ENCODE measurements around the gene C1QTNF5. TPM values are rescaled to one million over a fixed set of nuclear protein-coding genes. Genes with fewer than 3 reads are reported as not detected.

C1QTNF5 gene
- total RNA-seq, 4 donors from 2014 or later = 13.0 to 46.4 (median 27.8) TPM

DNA sequence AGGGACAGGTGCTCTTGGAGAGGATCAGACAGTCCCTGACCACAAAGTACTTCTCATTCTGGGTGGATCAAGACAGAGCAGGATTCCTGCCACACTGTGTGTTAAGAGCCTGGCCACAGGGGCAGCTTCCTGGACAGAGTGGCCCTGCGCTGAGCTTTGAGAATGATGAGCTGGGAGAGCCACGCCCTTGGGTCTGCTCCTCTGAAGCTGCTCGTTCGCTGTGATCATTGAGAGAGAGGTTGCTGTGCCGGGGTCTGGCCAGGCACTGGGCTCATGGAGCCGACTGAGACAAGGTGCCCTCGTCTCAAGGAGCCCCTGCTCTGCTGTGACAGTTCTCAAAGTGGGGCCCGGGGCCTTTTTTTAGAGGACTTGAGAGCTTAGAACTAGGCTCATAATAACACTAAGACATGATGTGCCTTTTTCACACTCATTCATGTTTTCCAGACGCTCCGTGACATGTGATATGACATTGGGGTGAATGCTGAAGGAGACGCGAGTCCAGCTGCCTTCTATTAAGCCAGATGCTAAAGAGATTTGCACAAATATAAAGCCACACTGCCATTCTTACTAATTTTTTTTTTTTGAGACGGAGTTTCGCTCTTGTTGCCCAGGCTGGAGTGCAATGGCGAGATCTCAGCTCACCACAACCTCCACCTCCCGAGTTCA, 7.4 kb upstream of the C1QTNF5 start:
- 71 to 83% methylated on average over 12 to 15 of the region's 16 CpGs for WGBS, 2 donors
- H3K36me3 ChIP-seq = no peaks in the 10 kb centered on the region
- DNase-seq = no peak
- intact Hi-C loops (cut with DNase I) = no loop called here
- TF ChIP-seq, protein P1, sequence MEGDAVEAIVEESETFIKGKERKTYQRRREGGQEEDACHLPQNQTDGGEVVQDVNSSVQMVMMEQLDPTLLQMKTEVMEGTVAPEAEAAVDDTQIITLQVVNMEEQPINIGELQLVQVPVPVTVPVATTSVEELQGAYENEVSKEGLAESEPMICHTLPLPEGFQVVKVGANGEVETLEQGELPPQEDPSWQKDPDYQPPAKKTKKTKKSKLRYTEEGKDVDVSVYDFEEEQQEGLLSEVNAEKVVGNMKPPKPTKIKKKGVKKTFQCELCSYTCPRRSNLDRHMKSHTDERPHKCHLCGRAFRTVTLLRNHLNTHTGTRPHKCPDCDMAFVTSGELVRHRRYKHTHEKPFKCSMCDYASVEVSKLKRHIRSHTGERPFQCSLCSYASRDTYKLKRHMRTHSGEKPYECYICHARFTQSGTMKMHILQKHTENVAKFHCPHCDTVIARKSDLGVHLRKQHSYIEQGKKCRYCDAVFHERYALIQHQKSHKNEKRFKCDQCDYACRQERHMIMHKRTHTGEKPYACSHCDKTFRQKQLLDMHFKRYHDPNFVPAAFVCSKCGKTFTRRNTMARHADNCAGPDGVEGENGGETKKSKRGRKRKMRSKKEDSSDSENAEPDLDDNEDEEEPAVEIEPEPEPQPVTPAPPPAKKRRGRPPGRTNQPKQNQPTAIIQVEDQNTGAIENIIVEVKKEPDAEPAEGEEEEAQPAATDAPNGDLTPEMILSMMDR (IDR thresholded peaks at IDR 0.05) = no peak
- TF ChIP-seq POLR2A (IDR thresholded peaks at IDR 0.05) = no peak
- no peaks in the 10 kb centered on the region for H3K27me3 ChIP-seq
- no peak overlapping the region for H3K27ac ChIP-seq
- no peaks in the 10 kb centered on the region for H3K9me3 ChIP-seq
- H3K4me3 ChIP-seq (replicated peaks in 1 of 3) = no peak overlapping the region
- H3K4me1 ChIP-seq = peaks cover 0 to 4% of the 10 kb centered on the region in 2 donors

DNA sequence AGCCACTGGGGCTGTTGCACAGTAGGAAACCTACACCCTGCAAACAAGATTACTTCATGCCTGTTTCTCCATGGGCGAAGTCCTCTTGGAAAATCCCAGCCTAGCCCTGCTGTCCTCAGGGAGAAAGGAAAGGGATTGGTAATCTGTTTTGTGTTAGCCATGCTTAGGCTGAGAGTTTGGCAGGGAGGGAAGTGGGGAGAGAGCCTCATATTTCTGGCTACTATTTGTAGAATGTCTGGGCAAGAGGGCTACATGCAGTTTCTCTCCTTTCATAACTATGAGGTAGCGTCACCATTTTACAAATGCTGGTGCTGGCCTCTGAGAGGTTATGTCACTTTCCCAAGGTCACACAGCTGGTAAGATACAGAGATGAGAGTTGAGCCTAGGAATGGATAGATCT, 6.6 kb upstream of the C1QTNF5 start:
- no peak overlapping the region for H3K4me3 ChIP-seq (replicated peaks in 1 of 3)
- H3K27ac ChIP-seq = no peak overlapping the region
- TF ChIP-seq, protein P1 (IDR thresholded peaks at IDR 0.05) = no peak
- no peak for TF ChIP-seq POLR2A (IDR thresholded peaks at IDR 0.05)
- DNase-seq = no peak
- no peaks in the 10 kb centered on the region for H3K27me3 ChIP-seq
- H3K36me3 ChIP-seq = no peaks in the 10 kb centered on the region
- 75 to 84% methylated on average over 2 of the region's 2 CpGs for WGBS, 2 donors
- no peaks in the 10 kb centered on the region for H3K4me1 ChIP-seq
- no peaks in the 10 kb centered on the region for H3K9me3 ChIP-seq
- intact Hi-C loops (cut with DNase I) = no loop called here

DNA sequence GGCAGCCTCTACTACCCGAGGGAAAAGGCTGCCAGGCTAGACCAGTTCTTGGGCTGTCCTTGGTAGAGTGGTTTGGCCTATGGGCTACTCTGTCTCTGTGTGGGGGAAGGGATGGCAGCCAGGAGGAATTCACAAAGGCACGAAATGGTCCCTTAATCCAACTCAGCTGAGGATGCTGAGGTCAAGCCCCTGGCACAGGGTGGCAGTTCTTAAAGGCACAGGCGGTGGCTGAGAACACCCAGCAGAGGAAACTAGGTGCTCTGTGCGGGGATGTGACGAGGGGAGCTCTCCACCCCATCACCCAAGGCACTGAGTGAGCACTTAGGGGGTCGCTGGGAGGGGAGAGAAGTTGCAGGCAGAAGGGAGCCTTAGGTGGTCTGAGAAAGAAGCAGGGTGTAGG, 5.9 kb upstream of the C1QTNF5 start, which contains the start of gene MFRP:
Gene MFRP (minus strand): TSS at position 101 of the 400 bp plus-strand sequence. CDS start 192 bp downstream, outside the sequence.
- Histone ChIP-seq H3K9me3 (no peaks in the 10 kb centered on the region), H3K4me1 (no peaks in the 10 kb centered on the region), H3K27me3 (no peaks in the 10 kb centered on the region), H3K27ac (no peak within 1 kb of the TSS), H3K36me3 (no peaks in the 10 kb centered on the region), H3K4me3 (replicated peaks in 1 of 3) (no peak within 1 kb of the TSS)
- WGBS, 2 donors = 53 to 54% methylated on average over 5 to 6 of the region's 6 CpGs
- intact Hi-C loops (cut with DNase I) = no loop called here
- TF ChIP-seq POLR2A (IDR thresholded peaks at IDR 0.05) = no peak
- TF ChIP-seq, protein P1 (IDR thresholded peaks at IDR 0.05) = no peak
- DNase-seq = no peak

DNA sequence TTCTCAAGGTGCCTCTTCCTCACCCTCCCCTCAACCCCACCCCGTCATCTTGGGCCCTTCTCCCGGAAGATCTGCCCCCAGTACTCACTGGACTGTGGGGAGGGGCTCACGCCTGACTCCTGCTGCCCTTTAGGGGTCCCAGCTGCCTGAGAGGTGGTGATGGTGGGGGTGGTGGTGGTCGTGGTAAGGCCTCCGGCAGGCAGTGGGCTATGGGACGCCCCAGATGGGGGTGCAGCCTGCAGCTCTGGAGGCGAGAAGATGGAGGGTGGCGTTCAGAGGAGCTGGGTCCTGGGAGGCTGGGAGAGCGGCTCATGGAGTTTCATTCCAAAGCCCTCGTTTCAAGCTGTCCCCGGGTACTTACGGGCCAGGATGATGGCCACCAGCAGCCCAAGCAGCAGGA, 5.0 kb upstream of the C1QTNF5 start:
- Histone ChIP-seq H3K9me3 (no peaks in the 10 kb centered on the region), H3K27ac (no peak overlapping the region), H3K36me3 (no peaks in the 10 kb centered on the region), H3K27me3 (no peaks in the 10 kb centered on the region), H3K4me1 (peaks cover 3 to 9% of the 10 kb centered on the region in 2 donors), H3K4me3 (replicated peaks in 1 of 3) (no peak overlapping the region)
- no peak for DNase-seq
- intact Hi-C loops (cut with DNase I) = no loop called here
- 80 to 88% methylated on average over 11 to 12 of the region's 12 CpGs for WGBS, 2 donors
- TF ChIP-seq, protein P1 (IDR thresholded peaks at IDR 0.05) = no peak
- no peak for TF ChIP-seq POLR2A (IDR thresholded peaks at IDR 0.05)

DNA sequence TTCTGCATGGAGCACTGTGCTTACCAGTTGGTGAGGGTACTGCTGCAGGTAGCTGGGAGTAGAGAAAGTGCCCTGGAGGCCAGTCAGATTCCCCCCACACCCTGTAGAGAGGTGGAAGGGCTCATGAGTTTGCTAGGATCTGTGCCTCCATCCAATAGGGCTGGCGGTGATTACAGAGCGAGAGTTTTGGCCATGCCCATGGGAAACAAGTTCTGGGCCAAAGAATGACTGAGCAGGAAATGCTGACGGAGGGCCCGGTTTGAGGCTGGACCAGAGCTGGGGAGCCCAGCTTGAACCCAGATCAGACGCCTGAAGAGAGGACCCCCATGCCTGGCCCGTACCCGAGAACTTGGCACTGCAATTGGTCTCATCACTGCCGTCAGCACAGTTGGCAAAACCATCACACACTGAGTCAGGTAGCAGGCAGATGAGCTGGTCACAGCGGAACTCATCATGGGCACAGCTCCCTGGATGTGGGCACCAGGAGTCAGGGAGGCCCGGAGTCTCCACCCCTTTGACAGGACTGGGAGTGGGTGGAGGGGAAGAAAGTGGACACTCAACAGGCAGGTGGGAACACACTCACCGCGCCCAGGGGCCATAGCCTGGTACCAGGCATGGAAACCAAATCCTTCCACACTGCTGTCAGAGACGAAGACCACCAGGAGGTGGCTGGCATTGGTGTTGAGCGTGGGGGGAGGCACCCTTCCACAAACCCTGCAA, 3.8 kb upstream of the C1QTNF5 start:
- no peak overlapping the region for H3K27ac ChIP-seq
- no peaks in the 10 kb centered on the region for H3K36me3 ChIP-seq
- no peak for DNase-seq
- no peaks in the 10 kb centered on the region for H3K27me3 ChIP-seq
- no peaks in the 10 kb centered on the region for H3K9me3 ChIP-seq
- no peak overlapping the region for H3K4me3 ChIP-seq (replicated peaks in 1 of 3)
- intact Hi-C loops (cut with DNase I) = no loop called here
- no peak for TF ChIP-seq POLR2A (IDR thresholded peaks at IDR 0.05)
- TF ChIP-seq, protein P1 (IDR thresholded peaks at IDR 0.05) = no peak
- 74 to 85% methylated on average over 14 of the region's 14 CpGs for WGBS, 2 donors
- peaks cover 9 to 21% of the 10 kb centered on the region in 2 donors for H3K4me1 ChIP-seq
